Body of pancreas (tissue), 4 donors: ENCODE data around the gene MYO15B. TPM values are rescaled to one million over a fixed set of nuclear protein-coding genes. Genes with fewer than 3 reads are reported as not detected.
A peak's percentile ranks its signal among the peaks of the same experiment; 100 is the strongest.

Experiments used
- ATAC-seq: fragments of 150-250 bp; one replicate; pipeline ENCODE4 v1.9.1; 2016
- DNase-seq, 4 donors: peaks; one replicate each; pipeline ENCODE4 v3.0.0-alpha.2; 2019
- H3K27ac ChIP-seq, 4 donors: fragments of 200-600 bp; sonication (generic); 1 replicate in 3 of 4; 2 replicates in 1 of 4; pipeline versions ENCODE4 v1.5.1 to v1.6.1; 2016 to 2019; ENCODE audit warnings: mild to moderate bottlenecking in 1 of 4, mixed read lengths in 1 of 4, moderate library complexity in 1 of 4
- H3K27me3 ChIP-seq, 2 donors: fragments of 200-600 bp; sonication (generic); one replicate each; pipeline ENCODE4 v1.6.0; 2016; ENCODE audit warnings: mild to moderate bottlenecking in 1 of 2
- H3K36me3 ChIP-seq, 2 donors: fragments of 200-600 bp; sonication (generic); replicated peaks in 1 of 2; 2 replicates each; pipeline ENCODE4 v1.5.1; 2016; ENCODE audit warnings: low read depth in 2 of 2; ENCODE audit not compliant: insufficient read depth in 1 of 2
- H3K4me1 ChIP-seq: fragments of 200-600 bp; sonication (generic); one replicate; pipeline ENCODE4 v1.6.0; 2016
- H3K4me3 ChIP-seq, 2 donors: fragments of 200-600 bp; sonication (generic); 1 replicate in 1 of 2; 2 replicates in 1 of 2; pipeline ENCODE4 v1.5.1; 2016 to 2019
- H3K9me3 ChIP-seq, 3 donors: fragments of 200-600 bp; sonication (generic); 1 replicate in 2 of 3; 2 replicates in 1 of 3; pipeline ENCODE4 v1.5.1; 2016
- CTCF ChIP-seq, 7 experiments: fragments of 450-650 bp in 4 of 7; fragments of 200-600 bp in 3 of 7; sonication (generic) in 3 of 7; IDR thresholded peaks; one replicate each; pipeline ENCODE4 v1.5.1; 2016 to 2019; ENCODE audit warnings: antibody characterized with exemption in 7 of 7
- POLR2A ChIP-seq, 3 donors: fragments of 450-650 bp; IDR thresholded peaks; one replicate each; pipeline ENCODE4 v1.6.1; 2016; ENCODE audit warnings: antibody characterized with exemption in 3 of 3, mild to moderate bottlenecking in 2 of 3
- WGBS, 2 donors: methylation state at CpG; one replicate each; pipeline ENCODE4 v1.1.5; 2017; 5-methylcytosine and 5-hydroxymethylcytosine counted together
- intact Hi-C: fragments of 100-400 bp; cut with DNase I; formaldehyde crosslinking; loops from one replicate; pipeline ENCODE4 v1.15.1; 2023
- total RNA-seq, 2 donors: library from RNA; depleted of rRNA; stranded (reverse); fragments of >200 nt; gene quantifications; one replicate each; pipeline ENCODE4 v1.1.0, GENCODE V29; 2016

MYO15B gene
- total RNA-seq, 2 donors from 2014 or later = 61.2 to 183 TPM

DNA sequence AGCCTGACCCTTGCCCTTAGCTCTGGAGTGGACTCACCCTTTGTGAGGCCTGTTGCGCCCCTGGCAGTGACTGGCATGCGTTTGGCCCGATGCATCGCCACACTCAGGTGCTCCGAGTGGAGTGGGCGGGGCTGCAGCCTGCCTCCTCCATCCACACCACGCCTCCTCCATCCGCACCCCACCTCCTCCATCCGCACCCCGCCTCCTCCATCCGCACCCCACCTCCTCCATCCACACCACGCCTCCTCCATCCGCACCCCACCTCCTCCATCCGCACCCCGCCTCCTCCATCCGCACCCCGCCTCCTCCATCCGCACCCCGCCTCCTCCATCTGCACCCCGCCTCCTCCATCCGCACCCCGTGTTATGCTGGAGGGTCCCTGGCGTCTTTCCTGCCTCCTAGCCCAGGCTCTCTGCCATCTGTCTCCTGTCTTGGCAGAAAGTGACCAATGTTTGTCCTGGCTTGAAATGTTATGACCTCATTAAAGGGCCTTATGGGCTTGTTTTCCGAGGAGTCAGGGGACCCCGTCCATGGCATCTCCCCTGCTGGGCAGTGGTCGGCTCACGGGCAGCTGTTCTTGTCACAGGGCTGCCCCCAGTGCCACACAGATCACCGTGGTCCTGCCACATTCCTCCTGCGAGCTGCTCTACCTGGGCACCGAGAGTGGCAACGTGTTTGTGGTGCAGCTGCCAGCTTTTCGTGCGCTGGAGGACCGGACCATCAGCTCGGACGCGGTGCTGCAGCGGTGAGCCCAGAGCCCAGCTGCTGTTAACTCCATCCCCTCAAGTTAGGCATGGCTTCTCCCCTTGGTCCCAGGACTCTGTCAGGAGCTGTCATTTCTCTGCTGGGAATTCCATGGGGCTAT, 28.7 kb upstream of the MYO15B start:
- Histone ChIP-seq H3K27ac (peak overlapping the region; percentile 86 to 94 (median 90)), H3K4me3 (no peak overlapping the region), H3K27me3 (no peaks in the 10 kb centered on the region), H3K4me1 (peaks cover 52% of the 10 kb centered on the region), H3K9me3 (no peaks in the 10 kb centered on the region), H3K36me3 (peaks cover 10 to 14% of the 10 kb centered on the region in 2 donors)
- 44 to 54% methylated on average over 21 to 35 of the region's 38 CpGs for WGBS, 2 donors
- intact Hi-C loops = no loop called here
- DNase-seq = peak in 3 of 4 donors; percentile 37 to 53 (median 50)
- ATAC-seq = no peak
- TF ChIP-seq POLR2A (IDR thresholded peaks at IDR 0.05) (no peak), CTCF (IDR thresholded peaks at IDR 0.05) (no peak)

- no peak for TF ChIP-seq CTCF (IDR thresholded peaks at IDR 0.05)
- no peak for TF ChIP-seq POLR2A (IDR thresholded peaks at IDR 0.05)
- H3K27ac ChIP-seq = peak overlapping the region in 2 of 4 donors; percentile 10 to 90
- H3K27me3 ChIP-seq = no peaks in the 10 kb centered on the region
- no peak overlapping the region for H3K4me3 ChIP-seq
- no peaks in the 10 kb centered on the region for H3K9me3 ChIP-seq
- DNase-seq (no peak), ATAC-seq (no peak)
- H3K36me3 ChIP-seq = peaks cover 17 to 24% of the 10 kb centered on the region in 2 donors
- WGBS, 2 donors = 73 to 89% methylated on average over 7 to 9 of the region's 9 CpGs
- intact Hi-C loops = no loop called here
- peaks cover 51% of the 10 kb centered on the region for H3K4me1 ChIP-seq
These were observed 27.6 kb upstream of the MYO15B start for GRCh38 chr17:75559958-75560533.

DNA sequence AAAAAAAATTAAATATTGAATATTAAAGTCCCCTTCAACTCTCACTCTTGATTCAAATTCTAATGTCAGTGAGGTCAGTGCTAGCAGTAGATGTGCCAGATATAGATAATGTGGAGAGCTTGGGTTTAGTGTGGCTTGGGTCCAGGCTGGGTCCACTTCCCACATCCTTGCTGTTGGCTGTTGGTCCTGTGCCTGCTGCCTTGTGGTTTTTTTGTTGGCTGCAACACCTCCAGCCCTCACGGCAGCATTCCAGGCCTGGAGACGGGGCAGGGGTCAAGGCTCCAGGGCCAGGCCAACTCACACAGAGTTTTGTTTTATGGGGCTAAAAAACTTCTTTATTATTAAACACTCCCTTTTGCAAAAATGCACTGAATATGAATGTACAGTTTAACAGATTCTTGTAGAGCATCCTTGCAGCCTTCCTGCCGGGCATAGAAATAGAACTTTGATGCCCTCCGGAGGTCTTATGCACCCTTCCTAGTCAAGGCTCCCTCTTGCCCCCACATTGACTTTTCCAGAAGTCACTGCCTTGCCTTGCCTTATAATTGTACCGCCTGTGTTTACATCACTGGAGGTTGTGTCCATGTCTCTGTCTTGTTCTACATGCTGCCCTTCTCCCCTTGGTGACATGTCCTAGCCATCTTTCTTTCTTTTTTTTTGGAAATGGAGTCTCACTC, 25.5 kb upstream of the MYO15B start:
- DNase-seq = no peak
- WGBS, 2 donors = 64 to 76% methylated on average over 5 of the region's 5 CpGs

GRCh38 chr17:75563063-75563758, 24.4 kb upstream of the MYO15B start:
- peaks cover 29 to 31% of the 10 kb centered on the region in 2 donors for H3K36me3 ChIP-seq
- TF ChIP-seq POLR2A (IDR thresholded peaks at IDR 0.05) (no peak), CTCF (IDR thresholded peaks at IDR 0.05) (no peak)
- H3K4me3 ChIP-seq = no peak overlapping the region
- intact Hi-C loops = no loop called here
- no peak overlapping the region for H3K27ac ChIP-seq
- no peaks in the 10 kb centered on the region for H3K27me3 ChIP-seq
- H3K9me3 ChIP-seq = no peaks in the 10 kb centered on the region
- DNase-seq (no peak), ATAC-seq (no peak)
- H3K4me1 ChIP-seq = peaks cover 20% of the 10 kb centered on the region
- WGBS, 2 donors = 88 to 100% methylated on average over 7 to 28 of the region's 28 CpGs

More for the DNA sequence above, 25.5 kb upstream of the MYO15B start:
- H3K4me3 ChIP-seq = no peak overlapping the region
- H3K36me3 ChIP-seq = peaks cover 29 to 30% of the 10 kb centered on the region in 2 donors
- TF ChIP-seq POLR2A (IDR thresholded peaks at IDR 0.05) (no peak), CTCF (IDR thresholded peaks at IDR 0.05) (no peak)
- no peaks in the 10 kb centered on the region for H3K9me3 ChIP-seq
- H3K27me3 ChIP-seq = no peaks in the 10 kb centered on the region
- no peak for ATAC-seq
- H3K4me1 ChIP-seq = peaks cover 31% of the 10 kb centered on the region
- no peak overlapping the region for H3K27ac ChIP-seq
- intact Hi-C loops = no loop called here
